SU-DHL-6 (cell line): ENCODE measurements around the gene PCYT1B.

ENCODE experiments used
- EZH2phosphoT487 ChIP-seq: fragments of 200-600 bp; sonication (generic), shearing (Covaris generic); conservative IDR thresholded peaks from 2 replicates; pipeline ENCODE4 v1.6.1; 2018; ENCODE audit warnings: mild to moderate bottlenecking, antibody characterized with exemption, low read length, moderate library complexity, mixed read lengths
- TF ChIP-seq, protein P1 (sequence below): fragments of 200-600 bp; sonication (generic); IDR thresholded peaks from one replicate; pipeline ENCODE4 v1.5.1; 2017; ENCODE audit warnings: antibody characterized with exemption, mild to moderate bottlenecking, low read length, moderate library complexity; ENCODE audit not compliant: insufficient read depth, poor library complexity, severe bottlenecking

DNA sequence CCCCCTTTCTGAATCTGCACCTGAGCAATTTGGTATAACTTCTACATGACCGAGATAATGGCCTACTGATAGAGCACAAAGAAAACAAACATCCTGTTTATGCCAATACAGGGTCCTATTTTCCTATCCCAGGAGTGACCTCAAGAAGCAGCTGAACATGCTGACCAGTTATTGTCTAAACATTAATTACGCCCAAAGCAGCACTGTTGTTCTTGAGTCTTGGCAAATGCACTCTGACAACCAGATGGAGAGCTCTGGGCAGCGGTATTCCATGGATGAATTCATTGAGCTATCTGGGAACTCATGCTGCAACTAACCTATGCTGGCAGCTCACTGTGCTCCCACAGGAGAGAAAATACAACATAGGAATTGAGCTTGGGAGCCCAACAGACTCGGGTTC is 52.6 kb downstream of the PCYT1B start:
- TF ChIP-seq, protein P1, sequence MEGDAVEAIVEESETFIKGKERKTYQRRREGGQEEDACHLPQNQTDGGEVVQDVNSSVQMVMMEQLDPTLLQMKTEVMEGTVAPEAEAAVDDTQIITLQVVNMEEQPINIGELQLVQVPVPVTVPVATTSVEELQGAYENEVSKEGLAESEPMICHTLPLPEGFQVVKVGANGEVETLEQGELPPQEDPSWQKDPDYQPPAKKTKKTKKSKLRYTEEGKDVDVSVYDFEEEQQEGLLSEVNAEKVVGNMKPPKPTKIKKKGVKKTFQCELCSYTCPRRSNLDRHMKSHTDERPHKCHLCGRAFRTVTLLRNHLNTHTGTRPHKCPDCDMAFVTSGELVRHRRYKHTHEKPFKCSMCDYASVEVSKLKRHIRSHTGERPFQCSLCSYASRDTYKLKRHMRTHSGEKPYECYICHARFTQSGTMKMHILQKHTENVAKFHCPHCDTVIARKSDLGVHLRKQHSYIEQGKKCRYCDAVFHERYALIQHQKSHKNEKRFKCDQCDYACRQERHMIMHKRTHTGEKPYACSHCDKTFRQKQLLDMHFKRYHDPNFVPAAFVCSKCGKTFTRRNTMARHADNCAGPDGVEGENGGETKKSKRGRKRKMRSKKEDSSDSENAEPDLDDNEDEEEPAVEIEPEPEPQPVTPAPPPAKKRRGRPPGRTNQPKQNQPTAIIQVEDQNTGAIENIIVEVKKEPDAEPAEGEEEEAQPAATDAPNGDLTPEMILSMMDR = no peak
- no peak for TF ChIP-seq EZH2phosphoT487
